GM12878 (cell line): ENCODE data around the gene CDH10. TPM values are rescaled to one million over a fixed set of nuclear protein-coding genes. Genes with fewer than 3 reads are reported as not detected.

Experiments
- ATAC-seq: fragments of 200-7000 bp; cut with Tn5 transposase; 3 replicates; pipeline ENCODE4 v1.9.1; 2020; ENCODE audit warnings: mild to moderate bottlenecking, moderate library complexity
- BruUV-seq: library from RNA; stranded (reverse); fragments of 400-500 nt; replicated peaks from 2 replicates; lab custom pipeline; 2021; lab: Mats Ljungman, UMichigan
- CTCF ChIA-PET: fragments of 300-600 bp; sonication (Branson Sonifier 250); formaldehyde crosslinking; extraction: SDS; loops from one replicate; lab custom pipeline; 2021; ENCODE audit warnings: inconsistent platforms; lab: Yijun Ruan, JAX
- POLR2A ChIA-PET: fragments of 350-600 bp; formaldehyde crosslinking; extraction: SDS; loops from one replicate; lab custom pipeline; 2021; ENCODE audit warnings: inconsistent platforms; lab: Charles Lee
- RAD21 ChIA-PET: fragments of 300-600 bp; sonication (Branson Sonifier 250); formaldehyde crosslinking; loops from one replicate; lab custom pipeline; 2023; ENCODE audit warnings: antibody characterized with exemption; ENCODE audit not compliant: unreplicated experiment; lab: Charles Lee
- SMC1A ChIA-PET: fragments of 300-600 bp; sonication (Branson Sonifier 250); formaldehyde crosslinking; loops from one replicate; lab custom pipeline; 2023; ENCODE audit not compliant: unreplicated experiment, uncharacterized antibody; lab: Charles Lee
- DNase-seq: peaks from one replicate; pipeline ENCODE4 v3.0.0-alpha.2; 2011; ENCODE audit warnings: low read depth, low spot score
- FAIRE-seq: peaks from 3 replicates; lab custom pipeline; 2011; peaks lifted over from hg19 to GRCh38; lab: Jason Lieb, UNC
- H2AFZ ChIP-seq: 2 replicates; pipeline ENCODE4 v1.6.0; 2011; ENCODE audit warnings: low read depth, low read length, control low read depth; ENCODE audit not compliant: control insufficient read depth
- H3K27ac ChIP-seq: 2 replicates; pipeline ENCODE4 v1.5.1; 2011; ENCODE audit warnings: control low read depth; ENCODE audit not compliant: control insufficient read depth, insufficient read depth
- H3K27me3 ChIP-seq, 2 experiments: replicated peaks in 1 of 2; 2 replicates each; pipeline versions ENCODE4 v1.6.0 to v1.6.1; 2011; ENCODE audit warnings: low read length in 1 of 2; ENCODE audit not compliant: control insufficient read depth in 2 of 2, insufficient read depth in 2 of 2
- H3K36me3 ChIP-seq, 2 experiments: 2 replicates each; pipeline ENCODE4 v1.5.1; 2011; ENCODE audit warnings: low read length in 1 of 2; ENCODE audit not compliant: control insufficient read depth in 2 of 2, insufficient read depth in 2 of 2
- H3K4me1 ChIP-seq: 2 replicates; pipeline ENCODE4 v1.6.1; 2011; ENCODE audit warnings: mild to moderate bottlenecking, low read length, moderate library complexity, mixed read lengths; ENCODE audit not compliant: control insufficient read depth, insufficient read depth
- H3K4me2 ChIP-seq: 2 replicates; pipeline ENCODE4 v1.6.0; 2011; ENCODE audit warnings: control low read depth; ENCODE audit not compliant: control insufficient read depth, insufficient read depth
- H3K4me3 ChIP-seq: fragments of 200-600 bp; sonication (generic); 2 replicates; pipeline ENCODE4 v1.5.1; 2016
- H3K79me2 ChIP-seq: 2 replicates; pipeline ENCODE4 v1.6.0; 2011; ENCODE audit warnings: low read length; ENCODE audit not compliant: control insufficient read depth, insufficient read depth
- H3K9ac ChIP-seq: 2 replicates; pipeline ENCODE4 v1.8.0; 2011; ENCODE audit warnings: low read length, control low read depth, mixed read lengths; ENCODE audit not compliant: control insufficient read depth, insufficient read depth
- H3K9me3 ChIP-seq: replicated peaks from 3 replicates; pipeline ENCODE4 v1.5.1; 2011; ENCODE audit warnings: mild to moderate bottlenecking, low read length; ENCODE audit not compliant: control insufficient read depth, insufficient read depth
- H4K20me1 ChIP-seq: 2 replicates; pipeline ENCODE4 v1.6.0; 2011; ENCODE audit not compliant: control insufficient read depth, insufficient read depth
- BACH1 ChIP-seq: fragments of 450-650 bp; IDR thresholded peaks from 2 replicates; pipeline ENCODE4 v1.6.1; 2017; ENCODE audit warnings: mild to moderate bottlenecking, borderline replicate concordance
- FOS ChIP-seq: IDR thresholded peaks from 3 replicates; pipeline ENCODE4 v1.6.1; 2011; ENCODE audit warnings: borderline replicate concordance; ENCODE audit not compliant: insufficient read length; ENCODE audit errors: extremely low read depth
- HDAC2 ChIP-seq: fragments of 200-600 bp; sonication (generic); IDR thresholded peaks from 2 replicates; pipeline ENCODE4 v1.6.1; 2017
- NBN ChIP-seq: fragments of 450-650 bp; IDR thresholded peaks from 2 replicates; pipeline ENCODE4 v1.6.1; 2016
- NFYB ChIP-seq: IDR thresholded peaks from 2 replicates; pipeline ENCODE4 v1.6.1; 2011; ENCODE audit warnings: low read depth, mild to moderate bottlenecking, low read length, improper control_type of control experiment, moderate library complexity; ENCODE audit not compliant: insufficient read depth
- PAX5 ChIP-seq: IDR thresholded peaks from 2 replicates; pipeline ENCODE4 v1.6.1; 2011; ENCODE audit warnings: low read depth, low read length, borderline replicate concordance
- TAF1 ChIP-seq: IDR thresholded peaks from 2 replicates; pipeline ENCODE4 v1.6.1; 2011; ENCODE audit warnings: mild to moderate bottlenecking, low read depth, low read length, borderline replicate concordance
- WRNIP1 ChIP-seq: IDR thresholded peaks from 2 replicates; pipeline ENCODE4 v1.6.1; 2011; ENCODE audit warnings: low read depth, low read length, improper control_type of control experiment, borderline replicate concordance
- ZSCAN29 ChIP-seq: fragments of 450-650 bp; IDR thresholded peaks from 2 replicates; pipeline ENCODE4 v1.6.1; 2017; ENCODE audit warnings: mild to moderate bottlenecking, moderate library complexity
- WGBS: methylation state at CpG from one replicate; pipeline ENCODE4 v1.1.6; 2016; ENCODE audit warnings: low lambda C conversion rate; ENCODE audit not compliant: insufficient replicate concordance, insufficient coverage; ENCODE audit errors: missing lambda C conversion rate; 5-methylcytosine and 5-hydroxymethylcytosine counted together
- in situ Hi-C: fragments of 300-500 bp; cut with MboI; formaldehyde crosslinking; loops from 9 replicates; pipeline ENCODE4 v1.14.3; 2018; ENCODE audit warnings: mixed read lengths
- intact Hi-C: fragments of 100-400 bp; cut with micrococcal nuclease; formaldehyde crosslinking; loops from one replicate; pipeline ENCODE4 v1.14.2; 2022; ENCODE audit not compliant: unreplicated experiment
- polyA plus RNA-seq, 11 experiments: library from polyadenylated mRNA; depleted of rRNA in 4 of 11; unstranded in 6 of 11; stranded (reverse) in 5 of 11; fragments of >200 nt; fragmentation: Nextera tagmentation in 4 of 11; fragmentation: Illumina TruSeq in 1 of 11; extraction: Ambion mirVana in 4 of 11; extraction: Trizol in 1 of 11; gene quantifications; 1 replicate in 1 of 11; 2 replicates in 10 of 11; pipeline versions ENCODE4 v1.2.1 to v1.2.3, GENCODE V29; 2011 to 2016; ENCODE audit warnings: inconsistent platforms in 2 of 11, missing spikeins in 2 of 11, low read depth in 1 of 11
- total RNA-seq, 4 experiments: library from RNA; depleted of rRNA in 3 of 4; stranded (reverse); fragments of >200 nt in 3 of 4; fragmentation: Illumina TruSeq in 1 of 4; extraction: Trizol in 1 of 4; gene quantifications; 2 replicates each; pipeline versions ENCODE4 v1.2.1 to v1.2.3, GENCODE V29; 2013 to 2021
- TF ChIP-seq, protein P1 (sequence below): fragments of 450-650 bp; IDR thresholded peaks from 2 replicates; pipeline ENCODE4 v1.6.1; 2017; ENCODE audit warnings: antibody characterized with exemption, mild to moderate bottlenecking, moderate library complexity
- TF ChIP-seq, protein P2 (sequence below): fragments of 450-650 bp; IDR thresholded peaks from 2 replicates; pipeline ENCODE4 v1.6.1; 2016; ENCODE audit warnings: mild to moderate bottlenecking, moderate library complexity, borderline replicate concordance

The CDH10 gene
- total and polyA plus RNA-seq, 10 of the 15 experiments (the other 5 are each of a cell fraction or from before 2014, with no cell fraction given): 0.04 to 0.05 TPM; not detected in 8

- DNase-seq (no peak), ATAC-seq (no peak), FAIRE-seq (no peak)
- BruUV-seq: no TSS peak
- ChIA-PET SMC1A (no interaction called here), CTCF (interaction anchor here (1.1 kb wide), 1 partner anchor 13 kb away, joined by 3 read pairs; no protein-coding TSS in a partner anchor), RAD21 (no interaction called here), POLR2A (no interaction called here)
- no peaks in the 10 kb centered on the region for H3K27me3 ChIP-seq
- H3K4me1 ChIP-seq: no peaks in the 10 kb centered on the region
- H3K79me2 ChIP-seq: no peaks in the 10 kb centered on the region
- no peak for TF ChIP-seq HDAC2
- TF ChIP-seq TAF1: no peak
- no peak for TF ChIP-seq PAX5
- TF ChIP-seq ZSCAN29: no peak
- TF ChIP-seq BACH1: no peak
- TF ChIP-seq NBN: no peak
- TF ChIP-seq, protein P1, sequence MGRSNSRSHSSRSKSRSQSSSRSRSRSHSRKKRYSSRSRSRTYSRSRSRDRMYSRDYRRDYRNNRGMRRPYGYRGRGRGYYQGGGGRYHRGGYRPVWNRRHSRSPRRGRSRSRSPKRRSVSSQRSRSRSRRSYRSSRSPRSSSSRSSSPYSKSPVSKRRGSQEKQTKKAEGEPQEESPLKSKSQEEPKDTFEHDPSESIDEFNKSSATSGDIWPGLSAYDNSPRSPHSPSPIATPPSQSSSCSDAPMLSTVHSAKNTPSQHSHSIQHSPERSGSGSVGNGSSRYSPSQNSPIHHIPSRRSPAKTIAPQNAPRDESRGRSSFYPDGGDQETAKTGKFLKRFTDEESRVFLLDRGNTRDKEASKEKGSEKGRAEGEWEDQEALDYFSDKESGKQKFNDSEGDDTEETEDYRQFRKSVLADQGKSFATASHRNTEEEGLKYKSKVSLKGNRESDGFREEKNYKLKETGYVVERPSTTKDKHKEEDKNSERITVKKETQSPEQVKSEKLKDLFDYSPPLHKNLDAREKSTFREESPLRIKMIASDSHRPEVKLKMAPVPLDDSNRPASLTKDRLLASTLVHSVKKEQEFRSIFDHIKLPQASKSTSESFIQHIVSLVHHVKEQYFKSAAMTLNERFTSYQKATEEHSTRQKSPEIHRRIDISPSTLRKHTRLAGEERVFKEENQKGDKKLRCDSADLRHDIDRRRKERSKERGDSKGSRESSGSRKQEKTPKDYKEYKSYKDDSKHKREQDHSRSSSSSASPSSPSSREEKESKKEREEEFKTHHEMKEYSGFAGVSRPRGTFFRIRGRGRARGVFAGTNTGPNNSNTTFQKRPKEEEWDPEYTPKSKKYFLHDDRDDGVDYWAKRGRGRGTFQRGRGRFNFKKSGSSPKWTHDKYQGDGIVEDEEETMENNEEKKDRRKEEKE: no peak
- TF ChIP-seq, protein P2, sequence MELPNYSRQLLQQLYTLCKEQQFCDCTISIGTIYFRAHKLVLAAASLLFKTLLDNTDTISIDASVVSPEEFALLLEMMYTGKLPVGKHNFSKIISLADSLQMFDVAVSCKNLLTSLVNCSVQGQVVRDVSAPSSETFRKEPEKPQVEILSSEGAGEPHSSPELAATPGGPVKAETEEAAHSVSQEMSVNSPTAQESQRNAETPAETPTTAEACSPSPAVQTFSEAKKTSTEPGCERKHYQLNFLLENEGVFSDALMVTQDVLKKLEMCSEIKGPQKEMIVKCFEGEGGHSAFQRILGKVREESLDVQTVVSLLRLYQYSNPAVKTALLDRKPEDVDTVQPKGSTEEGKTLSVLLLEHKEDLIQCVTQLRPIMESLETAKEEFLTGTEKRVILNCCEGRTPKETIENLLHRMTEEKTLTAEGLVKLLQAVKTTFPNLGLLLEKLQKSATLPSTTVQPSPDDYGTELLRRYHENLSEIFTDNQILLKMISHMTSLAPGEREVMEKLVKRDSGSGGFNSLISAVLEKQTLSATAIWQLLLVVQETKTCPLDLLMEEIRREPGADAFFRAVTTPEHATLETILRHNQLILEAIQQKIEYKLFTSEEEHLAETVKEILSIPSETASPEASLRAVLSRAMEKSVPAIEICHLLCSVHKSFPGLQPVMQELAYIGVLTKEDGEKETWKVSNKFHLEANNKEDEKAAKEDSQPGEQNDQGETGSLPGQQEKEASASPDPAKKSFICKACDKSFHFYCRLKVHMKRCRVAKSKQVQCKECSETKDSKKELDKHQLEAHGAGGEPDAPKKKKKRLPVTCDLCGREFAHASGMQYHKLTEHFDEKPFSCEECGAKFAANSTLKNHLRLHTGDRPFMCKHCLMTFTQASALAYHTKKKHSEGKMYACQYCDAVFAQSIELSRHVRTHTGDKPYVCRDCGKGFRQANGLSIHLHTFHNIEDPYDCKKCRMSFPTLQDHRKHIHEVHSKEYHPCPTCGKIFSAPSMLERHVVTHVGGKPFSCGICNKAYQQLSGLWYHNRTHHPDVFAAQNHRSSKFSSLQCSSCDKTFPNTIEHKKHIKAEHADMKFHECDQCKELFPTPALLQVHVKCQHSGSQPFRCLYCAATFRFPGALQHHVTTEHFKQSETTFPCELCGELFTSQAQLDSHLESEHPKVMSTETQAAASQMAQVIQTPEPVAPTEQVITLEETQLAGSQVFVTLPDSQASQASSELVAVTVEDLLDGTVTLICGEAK: no peak
- no peak for TF ChIP-seq WRNIP1
- TF ChIP-seq FOS: no peak
- TF ChIP-seq NFYB: no peak
- intact Hi-C loops: no loop called here
- H3K4me2 ChIP-seq: no peak overlapping the region
- WGBS: 2% methylated on average over 2 of the region's 2 CpGs
- H3K27ac ChIP-seq: no peak overlapping the region
- no peaks in the 10 kb centered on the region for H4K20me1 ChIP-seq
- H3K9me3 ChIP-seq: no peaks in the 10 kb centered on the region
- no peak overlapping the region for H3K4me3 ChIP-seq
- no peak overlapping the region for H3K9ac ChIP-seq
- no peaks in the 10 kb centered on the region for H3K36me3 ChIP-seq
- in situ Hi-C loops: no loop called here
- no peak overlapping the region for H2AFZ ChIP-seq
Measured at GRCh38 chr5:24643880-24644279, 898 bp downstream of the CDH10 start.
